NK-92 treated with Interleukin-12 subunit alpha and Interleukin-12 subunit beta, amount 100 ng/mL, for 24 hours (cell line): ENCODE results near the gene LY9.
"Not testable (repeated sequence)": the region's sequence is repeated elsewhere in the genome, so short reads cannot be mapped to it uniquely, and the experiment has no call there.

Experiments
- DNase-seq: peaks from one replicate; lab custom pipeline; 2025; lab: John Stamatoyannopoulos, UW

The LY9 gene

DNA sequence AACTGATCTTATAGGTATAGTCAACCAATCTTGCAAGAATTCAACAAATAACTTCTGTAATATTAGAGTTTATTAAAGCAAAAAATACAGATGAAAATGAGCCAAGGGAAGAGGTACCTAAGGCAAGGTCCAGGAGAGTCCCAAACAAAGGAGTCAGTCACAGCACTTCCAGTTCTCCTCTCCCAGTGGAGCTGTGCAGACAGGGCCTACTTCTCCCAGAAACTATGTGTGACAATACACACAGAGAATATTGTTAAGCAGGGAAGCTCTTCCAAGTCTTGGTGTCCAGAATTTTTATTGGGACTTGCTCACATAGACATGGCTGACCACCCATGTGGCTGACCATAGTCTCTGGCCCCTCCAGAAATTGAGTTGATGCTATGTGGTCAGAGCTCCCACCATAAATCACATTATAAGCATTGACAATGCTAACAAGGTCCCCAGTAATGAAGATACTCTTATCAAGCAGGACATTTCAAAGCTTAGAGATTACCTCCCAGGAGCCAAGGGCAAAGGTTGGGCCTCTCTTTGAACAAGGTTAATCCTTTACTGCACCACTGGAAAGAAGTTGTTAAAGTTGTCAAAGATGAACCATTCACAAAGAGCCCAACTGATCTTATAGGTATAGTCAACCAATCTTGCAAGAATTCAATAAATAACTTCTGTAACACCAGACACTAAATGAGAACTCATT, 70.2 kb downstream of the LY9 start:
- no peak for DNase-seq

DNA sequence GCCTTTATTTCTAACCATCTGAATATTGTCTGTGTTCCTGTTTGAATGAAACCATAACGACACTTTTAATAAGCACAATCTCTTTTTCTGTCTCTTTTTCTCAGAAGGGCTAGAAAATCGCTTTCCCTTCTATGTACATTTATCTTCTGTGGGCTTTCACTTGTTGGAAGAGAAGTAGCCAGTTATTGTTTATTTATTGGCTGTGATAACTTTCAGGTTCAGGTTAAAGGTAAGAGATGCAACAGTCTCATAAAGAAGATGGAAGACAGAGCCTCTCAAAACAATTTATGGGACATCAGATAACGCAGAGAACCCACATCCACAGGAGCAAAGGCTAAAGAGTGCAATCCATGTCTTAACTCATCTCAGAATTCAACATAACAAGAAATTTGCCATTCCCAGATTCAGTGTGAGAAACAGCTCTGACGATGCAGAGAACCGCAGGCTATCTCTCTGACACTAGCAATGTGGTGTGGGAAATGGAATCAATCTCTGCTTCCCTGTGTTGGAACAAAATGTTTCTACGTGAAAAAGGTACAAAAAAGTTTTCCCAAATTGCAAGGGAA, 70.8 kb downstream of the LY9 start:
- DNase-seq = no peak

DNA sequence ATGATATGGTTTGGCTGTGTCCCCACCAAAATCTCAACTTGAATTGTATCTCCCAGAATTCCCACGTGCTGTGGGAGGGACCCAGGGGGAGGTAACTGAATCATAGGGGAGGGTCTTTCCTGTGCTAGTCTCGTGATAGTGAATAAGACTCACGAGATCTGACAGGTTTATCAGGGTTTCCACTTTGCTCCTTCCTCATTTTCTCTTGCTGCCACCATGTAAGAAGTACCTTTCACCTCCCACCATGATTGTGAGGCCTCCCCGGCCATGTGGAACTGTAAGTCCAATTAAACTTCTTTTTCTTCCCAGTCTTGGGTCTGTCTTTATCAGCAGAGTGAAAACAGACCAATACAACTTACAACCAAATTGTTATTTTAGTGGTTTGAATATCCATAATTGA, 71.7 kb downstream of the LY9 start:
- DNase-seq = not testable (repeated sequence)

DNA sequence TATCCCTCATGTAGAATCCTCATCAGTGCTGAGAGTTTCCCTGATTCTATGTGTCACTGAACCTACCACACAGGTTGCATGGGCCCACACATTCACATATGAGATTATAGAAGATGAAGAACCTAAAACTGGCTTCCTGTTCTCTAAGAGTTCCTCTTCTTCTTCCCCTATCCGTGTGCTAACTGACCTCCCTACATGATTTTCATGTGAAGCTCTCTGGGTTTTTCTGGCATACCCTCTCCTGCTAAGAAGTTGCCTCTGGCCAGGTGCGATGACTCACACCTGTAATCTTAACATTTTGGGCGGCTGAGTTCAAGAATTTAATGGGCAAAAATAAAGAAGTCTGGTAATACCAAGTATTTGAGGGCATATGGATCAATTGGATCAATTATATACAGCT, 72.2 kb downstream of the LY9 start:
- no peak for DNase-seq

DNA sequence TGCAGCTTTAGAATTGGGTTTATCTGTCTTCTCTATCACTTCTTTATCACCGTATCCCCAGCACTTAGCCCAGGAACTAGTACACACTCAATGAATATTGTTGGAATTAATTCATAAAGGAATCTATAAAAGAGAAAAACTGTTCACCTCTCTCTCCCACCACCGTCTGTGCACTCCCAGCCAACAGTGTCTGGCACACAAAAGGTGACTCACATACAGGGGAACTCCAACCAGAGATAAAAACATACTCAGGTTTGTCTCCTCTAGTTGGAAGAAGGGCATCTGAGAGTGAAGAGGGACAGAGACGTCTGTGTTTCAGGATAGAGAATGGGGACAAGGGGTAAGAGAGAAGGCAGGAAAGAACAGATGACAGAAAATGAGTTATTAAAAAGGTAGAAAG, 79.0 kb downstream of the LY9 start:
- DNase-seq = no peak

DNA sequence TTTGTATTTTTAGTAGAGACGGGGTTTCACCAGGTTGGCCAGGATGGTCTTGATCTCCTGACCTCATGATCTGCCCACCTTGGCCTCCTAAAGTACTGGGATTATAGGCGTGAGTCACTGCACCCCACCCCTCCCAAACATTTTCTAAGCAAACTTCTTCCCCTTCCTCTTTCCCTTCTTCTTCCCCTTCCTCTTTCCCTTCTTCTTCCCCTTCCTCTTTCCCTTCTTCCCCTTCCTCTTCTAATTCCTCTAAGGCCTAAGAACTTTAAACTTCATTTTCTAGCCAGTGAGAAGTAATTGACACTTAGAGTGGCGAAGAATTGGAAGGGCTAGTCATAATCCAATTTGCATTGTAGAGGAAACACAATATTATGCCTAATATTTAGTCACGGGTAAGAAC, 79.6 kb downstream of the LY9 start:
- DNase-seq = not testable (repeated sequence)

DNA sequence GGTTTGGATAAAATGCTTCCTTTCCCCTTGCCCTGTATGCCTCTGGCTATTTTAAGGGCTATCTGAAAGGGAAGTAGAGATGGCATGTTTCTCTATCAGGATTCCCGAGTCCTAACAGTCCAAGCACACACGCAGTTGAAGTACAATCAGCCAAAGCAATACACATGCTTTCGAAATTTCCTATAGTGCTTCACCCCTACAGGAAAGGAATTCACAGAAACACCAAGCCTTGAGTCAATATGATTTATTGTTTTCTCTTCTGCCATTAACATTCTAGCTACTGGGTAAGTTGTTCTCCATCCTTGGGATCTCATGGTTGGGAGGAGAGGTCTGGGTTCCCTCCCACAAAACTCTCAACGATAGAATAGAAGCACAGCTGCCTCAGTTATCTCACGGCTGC, 80.3 kb downstream of the LY9 start:
- no peak for DNase-seq

DNA sequence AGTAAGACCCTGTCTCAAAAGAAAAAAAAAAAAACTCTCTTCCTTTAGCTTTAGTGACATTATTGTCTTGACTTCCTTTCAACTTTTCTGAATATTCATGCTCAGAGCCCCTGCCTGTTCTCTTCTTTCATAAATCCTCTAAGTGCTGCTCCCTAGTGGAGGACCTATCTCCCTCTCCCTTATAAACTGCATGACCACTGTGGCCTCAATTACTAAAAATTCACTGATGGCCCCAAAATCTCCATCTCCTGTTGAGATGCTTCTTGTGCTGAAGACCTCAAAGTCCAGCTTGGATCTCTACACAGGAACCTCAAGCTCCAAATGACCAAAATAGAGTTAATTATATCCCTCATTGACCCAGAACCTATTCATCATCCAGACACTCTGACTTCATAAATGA, 81.2 kb downstream of the LY9 start:
- DNase-seq = no peak
